ENCODE measurements around the gene RNASE8. TPM values are rescaled to one million over a fixed set of nuclear protein-coding genes. Genes with fewer than 3 reads are reported as not detected.

The RNASE8 gene
- total RNA-seq, 1 donor from 2014 or later, result not detected

DNA sequence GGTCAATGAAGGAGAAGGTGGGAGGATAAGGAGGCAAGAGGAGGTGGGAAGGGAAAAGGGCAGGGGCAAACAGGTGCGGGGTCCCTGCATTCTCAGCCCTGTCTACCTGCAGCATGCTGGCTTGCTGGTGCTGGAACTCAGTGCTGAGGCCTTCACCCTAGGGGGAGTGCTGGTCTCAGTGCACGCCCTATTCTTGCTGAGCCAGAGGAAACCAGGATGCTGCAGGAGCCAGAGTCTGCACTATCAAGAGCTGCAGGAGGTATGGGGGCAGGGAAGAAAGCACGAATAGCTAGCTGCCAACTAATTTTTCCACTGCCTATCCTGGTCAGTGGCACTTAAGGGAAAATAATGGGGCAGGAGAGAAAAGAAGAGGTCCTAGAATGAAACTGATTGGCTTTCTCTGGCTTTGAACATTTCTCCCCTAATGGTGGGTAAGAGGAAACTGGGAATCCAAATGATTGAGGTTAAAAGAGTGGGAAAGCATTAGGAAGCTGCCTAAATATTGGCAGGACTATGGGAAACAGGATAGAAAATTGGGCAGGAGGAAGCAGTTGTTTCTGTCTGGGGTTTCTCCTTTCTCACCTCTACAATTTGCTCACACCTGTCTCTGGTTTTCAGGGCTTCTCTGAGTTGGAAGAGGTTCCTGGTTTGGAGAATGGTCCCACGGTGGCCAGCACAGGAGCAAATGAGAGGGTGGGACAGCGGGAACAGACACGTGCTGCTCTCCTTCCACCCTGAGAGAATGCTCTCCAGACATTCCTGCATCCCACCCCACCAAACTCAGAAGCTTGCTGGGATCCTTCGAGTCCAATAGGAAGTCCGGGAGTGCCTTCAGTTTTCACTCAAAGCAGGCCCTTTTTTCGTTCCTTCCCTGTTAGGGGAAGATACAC lies 45.1 kb downstream of the RNASE8 start:
- peak overlapping the region; percentile 71 for H3K4me3 ChIP-seq (ENCODE audit: insufficient read depth, low read depth, low read length)
- H4K20me1 ChIP-seq (ENCODE audit: insufficient read depth, low read length), result no peaks in the 10 kb centered on the region
- H3K9ac ChIP-seq (ENCODE audit: low read length), result peak overlapping the region; percentile 97
- no peaks in the 10 kb centered on the region for H3K79me2 ChIP-seq (ENCODE audit: insufficient read depth, low read length)
- peaks cover 8% of the 10 kb centered on the region for H3K27me3 ChIP-seq (ENCODE audit: insufficient read depth, low read length)
- H3K27ac ChIP-seq (ENCODE audit: low read depth, low read length), result peak overlapping the region; percentile 99
- H3K4me1 ChIP-seq (ENCODE audit: insufficient read depth, low read length), result peaks cover 33% of the 10 kb centered on the region
- Mint-ChIP-seq H3K27me3 (ENCODE audit: low read depth, unreplicated experiment) (no peaks in the 10 kb centered on the region), H3K4me3 (ENCODE audit: unreplicated experiment) (peak overlapping the region; percentile 97), H3K36me3 (ENCODE audit: low read depth, unreplicated experiment) (no peaks in the 10 kb centered on the region), H3K9me3 (ENCODE audit: unreplicated experiment) (no peaks in the 10 kb centered on the region), H3K27ac (ENCODE audit: unreplicated experiment) (peak overlapping the region; percentile 94), H3K4me1 (ENCODE audit: low read depth, unreplicated experiment) (peaks cover 54% of the 10 kb centered on the region)
- TF ChIP-seq EZH2 (IDR thresholded peaks at IDR 0.05; ENCODE audit: insufficient read depth, low read length), result no peak
- TF ChIP-seq, protein P1, sequence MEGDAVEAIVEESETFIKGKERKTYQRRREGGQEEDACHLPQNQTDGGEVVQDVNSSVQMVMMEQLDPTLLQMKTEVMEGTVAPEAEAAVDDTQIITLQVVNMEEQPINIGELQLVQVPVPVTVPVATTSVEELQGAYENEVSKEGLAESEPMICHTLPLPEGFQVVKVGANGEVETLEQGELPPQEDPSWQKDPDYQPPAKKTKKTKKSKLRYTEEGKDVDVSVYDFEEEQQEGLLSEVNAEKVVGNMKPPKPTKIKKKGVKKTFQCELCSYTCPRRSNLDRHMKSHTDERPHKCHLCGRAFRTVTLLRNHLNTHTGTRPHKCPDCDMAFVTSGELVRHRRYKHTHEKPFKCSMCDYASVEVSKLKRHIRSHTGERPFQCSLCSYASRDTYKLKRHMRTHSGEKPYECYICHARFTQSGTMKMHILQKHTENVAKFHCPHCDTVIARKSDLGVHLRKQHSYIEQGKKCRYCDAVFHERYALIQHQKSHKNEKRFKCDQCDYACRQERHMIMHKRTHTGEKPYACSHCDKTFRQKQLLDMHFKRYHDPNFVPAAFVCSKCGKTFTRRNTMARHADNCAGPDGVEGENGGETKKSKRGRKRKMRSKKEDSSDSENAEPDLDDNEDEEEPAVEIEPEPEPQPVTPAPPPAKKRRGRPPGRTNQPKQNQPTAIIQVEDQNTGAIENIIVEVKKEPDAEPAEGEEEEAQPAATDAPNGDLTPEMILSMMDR (IDR thresholded peaks at IDR 0.05; ENCODE audit: insufficient read depth, low read depth, low read length), result no peak
- H3K9me3 ChIP-seq (ENCODE audit: insufficient read depth, low read depth, low read length), result no peaks in the 10 kb centered on the region
- peak overlapping the region; percentile 94 for H3K4me2 ChIP-seq (ENCODE audit: low read length)
- no peaks in the 10 kb centered on the region for H3K36me3 ChIP-seq (ENCODE audit: insufficient read depth, low read length)
- no peak for DNase-seq (ENCODE audit: low read depth)
- FAIRE-seq, result no peak
- peak overlapping the region; percentile 97 for H2AFZ ChIP-seq (ENCODE audit: low read depth, low read length)

DNA sequence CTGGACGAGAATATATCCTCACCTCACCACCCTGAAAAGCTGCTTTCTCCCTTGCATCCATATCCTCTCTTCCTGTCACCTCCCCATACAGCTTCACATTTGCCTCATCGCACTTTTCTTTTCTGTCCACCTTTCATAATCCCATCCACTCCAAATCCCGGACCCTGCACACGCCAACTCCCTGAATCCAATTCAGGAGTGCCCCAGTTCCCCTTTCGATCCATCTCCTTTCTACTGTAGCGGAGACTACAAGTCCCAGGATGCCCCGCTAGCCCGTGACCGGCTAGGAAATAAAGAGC lies 45.7 kb downstream of the RNASE8 start:
- peaks cover 8% of the 10 kb centered on the region for H3K27me3 ChIP-seq (ENCODE audit: insufficient read depth, low read length)
- no peaks in the 10 kb centered on the region for H4K20me1 ChIP-seq (ENCODE audit: insufficient read depth, low read length)
- peak overlapping the region; percentile 97 for H3K9ac ChIP-seq (ENCODE audit: low read length)
- no peaks in the 10 kb centered on the region for H3K9me3 ChIP-seq (ENCODE audit: insufficient read depth, low read depth, low read length)
- peak overlapping the region; percentile 99 for H3K27ac ChIP-seq (ENCODE audit: low read depth, low read length)
- H3K79me2 ChIP-seq (ENCODE audit: insufficient read depth, low read length), result no peaks in the 10 kb centered on the region
- peaks cover 33% of the 10 kb centered on the region for H3K4me1 ChIP-seq (ENCODE audit: insufficient read depth, low read length)
- no peak for TF ChIP-seq EZH2 (IDR thresholded peaks at IDR 0.05; ENCODE audit: insufficient read depth, low read length)
- TF ChIP-seq, protein P1 (IDR thresholded peaks at IDR 0.05; ENCODE audit: insufficient read depth, low read depth, low read length), result no peak
- peak overlapping the region; percentile 71 for H3K4me3 ChIP-seq (ENCODE audit: insufficient read depth, low read depth, low read length)
- H2AFZ ChIP-seq (ENCODE audit: low read depth, low read length), result peak overlapping the region; percentile 97
- peaks cover 59% of the 10 kb centered on the region for H3K4me1 Mint-ChIP-seq (ENCODE audit: low read depth, unreplicated experiment)
- H3K36me3 ChIP-seq (ENCODE audit: insufficient read depth, low read length), result no peaks in the 10 kb centered on the region
- H3K27me3 Mint-ChIP-seq (ENCODE audit: low read depth, unreplicated experiment), result no peaks in the 10 kb centered on the region
- H3K4me2 ChIP-seq (ENCODE audit: low read length), result peak overlapping the region; percentile 94
- no peak for DNase-seq (ENCODE audit: low read depth)
- no peaks in the 10 kb centered on the region for H3K9me3 Mint-ChIP-seq (ENCODE audit: unreplicated experiment)
- FAIRE-seq, result no peak
- no peaks in the 10 kb centered on the region for H3K36me3 Mint-ChIP-seq (ENCODE audit: low read depth, unreplicated experiment)
- peak overlapping the region; percentile 97 for H3K4me3 Mint-ChIP-seq (ENCODE audit: unreplicated experiment)
- peak overlapping the region; percentile 94 for H3K27ac Mint-ChIP-seq (ENCODE audit: unreplicated experiment)

Data from astrocyte (in vitro differentiated cells and primary cell).